ENCODE results near the gene RNASE13.

DNA sequence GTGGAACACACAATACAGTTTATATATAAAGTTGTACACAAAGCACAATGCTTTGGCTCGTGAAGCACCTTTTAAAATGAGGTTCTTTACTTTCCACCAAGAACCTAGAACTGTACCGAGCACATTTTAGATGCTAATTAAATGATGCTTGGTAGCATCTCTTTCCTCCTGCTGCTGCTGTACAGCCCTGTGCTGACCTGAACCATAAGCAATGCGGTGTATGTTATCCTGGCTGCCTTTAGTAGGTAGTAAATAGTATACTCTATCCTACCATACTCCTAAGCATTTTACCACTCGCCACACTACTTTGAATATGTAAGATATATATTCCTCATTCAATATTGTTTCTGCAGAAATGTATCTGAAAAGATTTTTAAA is 20.1 kb upstream of the RNASE13 start:
- TF ChIP-seq POLR2AphosphoS5 (IDR thresholded peaks at IDR 0.05; ENCODE audit: low read depth, low read length) (no peak), REST (IDR thresholded peaks at IDR 0.05; ENCODE audit: insufficient read depth in 1 of 2, low read depth in 2 of 2, low read length in 2 of 2) (no peak), TAF1 (IDR thresholded peaks at IDR 0.05; ENCODE audit: borderline replicate concordance, insufficient read depth, low read length) (no peak), SIN3A (IDR thresholded peaks at IDR 0.05; ENCODE audit: borderline replicate concordance, insufficient read depth, low read length) (no peak)

Data from PFSK-1 (cell line).